HUES48 (cell line): Measurements from ENCODE around the gene DMBT1.
"Not testable (repeated sequence)": the region's sequence is repeated elsewhere in the genome, so short reads cannot be mapped to it uniquely, and the experiment has no call there.

Source experiments
- H3K27ac ChIP-seq: one replicate; pipeline ENCODE4 v1.7.0; 2013; ENCODE audit warnings: low read depth, low read length, inconsistent platforms
- H3K27me3 ChIP-seq: 2 replicates; pipeline ENCODE4 v1.6.1; 2013; ENCODE audit warnings: mild to moderate bottlenecking, low read length; ENCODE audit not compliant: control insufficient read depth, insufficient read depth
- H3K36me3 ChIP-seq: 2 replicates; pipeline ENCODE4 v1.6.1; 2013; ENCODE audit warnings: low read length; ENCODE audit not compliant: control insufficient read depth, insufficient read depth
- H3K4me1 ChIP-seq: 2 replicates; pipeline ENCODE4 v1.6.1; 2013; ENCODE audit warnings: mild to moderate bottlenecking, low read length; ENCODE audit not compliant: control insufficient read depth, insufficient read depth
- H3K4me3 ChIP-seq: 2 replicates; pipeline ENCODE4 v1.5.1; 2013; ENCODE audit warnings: mild to moderate bottlenecking, low read depth, low read length
- H3K9ac ChIP-seq: 2 replicates; pipeline ENCODE4 v1.6.1; 2013; ENCODE audit warnings: mild to moderate bottlenecking, low read depth, low read length, moderate library complexity
- H3K9me3 ChIP-seq: 2 replicates; pipeline ENCODE4 v1.6.1; 2013; ENCODE audit warnings: low read length; ENCODE audit not compliant: control insufficient read depth, insufficient read depth

The DMBT1 gene

GRCh38 chr10:122586070-122586469 is 25.5 kb downstream of the DMBT1 start:
- not testable (repeated sequence) for H3K36me3 ChIP-seq, H3K27ac ChIP-seq, H3K4me1 ChIP-seq, H3K27me3 ChIP-seq, H3K9me3 ChIP-seq, H3K9ac ChIP-seq, H3K4me3 ChIP-seq

GRCh38 chr10:122587098-122587760 is 26.7 kb downstream of the DMBT1 start:
- no peaks in the 10 kb centered on the region for H3K9me3 ChIP-seq
- no peaks in the 10 kb centered on the region for H3K4me1 ChIP-seq
- H3K36me3 ChIP-seq: no peaks in the 10 kb centered on the region
- H3K4me3 ChIP-seq: no peak overlapping the region
- H3K27ac ChIP-seq: no peak overlapping the region
- no peak overlapping the region for H3K9ac ChIP-seq
- no peaks in the 10 kb centered on the region for H3K27me3 ChIP-seq

GRCh38 chr10:122588381-122588780 is 27.8 kb downstream of the DMBT1 start:
- no peak overlapping the region for H3K9ac ChIP-seq
- H3K4me3 ChIP-seq: no peak overlapping the region
- no peak overlapping the region for H3K27ac ChIP-seq
- no peaks in the 10 kb centered on the region for H3K36me3 ChIP-seq
- no peaks in the 10 kb centered on the region for H3K4me1 ChIP-seq
- no peaks in the 10 kb centered on the region for H3K27me3 ChIP-seq
- H3K9me3 ChIP-seq: no peaks in the 10 kb centered on the region

- H3K9me3 ChIP-seq: no peaks in the 10 kb centered on the region
- H3K9ac ChIP-seq: no peak overlapping the region
- H3K4me1 ChIP-seq: no peaks in the 10 kb centered on the region
- no peak overlapping the region for H3K27ac ChIP-seq
- H3K27me3 ChIP-seq: no peaks in the 10 kb centered on the region
- no peak overlapping the region for H3K4me3 ChIP-seq
- H3K36me3 ChIP-seq: no peaks in the 10 kb centered on the region
Observed at GRCh38 chr10:122590153-122590552, 29.6 kb downstream of the DMBT1 start.

GRCh38 chr10:122591736-122592135 is 31.2 kb downstream of the DMBT1 start:
- H3K9me3 ChIP-seq: no peaks in the 10 kb centered on the region
- no peak overlapping the region for H3K4me3 ChIP-seq
- no peak overlapping the region for H3K27ac ChIP-seq
- H3K27me3 ChIP-seq: no peaks in the 10 kb centered on the region
- H3K4me1 ChIP-seq: no peaks in the 10 kb centered on the region
- no peak overlapping the region for H3K9ac ChIP-seq
- no peaks in the 10 kb centered on the region for H3K36me3 ChIP-seq

GRCh38 chr10:122592161-122592560 is 31.6 kb downstream of the DMBT1 start:
- Histone ChIP-seq H3K9me3 (no peaks in the 10 kb centered on the region), H3K4me3 (no peak overlapping the region), H3K36me3 (no peaks in the 10 kb centered on the region), H3K9ac (no peak overlapping the region), H3K4me1 (no peaks in the 10 kb centered on the region), H3K27ac (no peak overlapping the region), H3K27me3 (no peaks in the 10 kb centered on the region)

- H3K36me3 ChIP-seq: no peaks in the 10 kb centered on the region
- H3K9me3 ChIP-seq: peaks cover 12% of the 10 kb centered on the region
- no peaks in the 10 kb centered on the region for H3K4me1 ChIP-seq
- no peak overlapping the region for H3K4me3 ChIP-seq
- no peaks in the 10 kb centered on the region for H3K27me3 ChIP-seq
- no peak overlapping the region for H3K9ac ChIP-seq
- no peak overlapping the region for H3K27ac ChIP-seq
Observed at GRCh38 chr10:122617476-122618270, 57.1 kb downstream of the DMBT1 start.

- Histone ChIP-seq H3K9me3 (peaks cover 15% of the 10 kb centered on the region), H3K4me3 (no peak overlapping the region), H3K36me3 (no peaks in the 10 kb centered on the region), H3K9ac (no peak overlapping the region), H3K27ac (no peak overlapping the region), H3K4me1 (no peaks in the 10 kb centered on the region), H3K27me3 (no peaks in the 10 kb centered on the region)
Observed at GRCh38 chr10:122618461-122619165, 58.1 kb downstream of the DMBT1 start.

- not testable (repeated sequence) for H3K27me3 ChIP-seq, H3K27ac ChIP-seq, H3K9ac ChIP-seq, H3K4me3 ChIP-seq, H3K4me1 ChIP-seq, H3K36me3 ChIP-seq
- H3K9me3 ChIP-seq: peaks cover 15% of the 10 kb centered on the region
Observed at GRCh38 chr10:122620961-122621360, 60.4 kb downstream of the DMBT1 start.

- Histone ChIP-seq H3K27ac (no peak overlapping the region), H3K9ac (no peak overlapping the region), H3K4me3 (no peak overlapping the region), H3K4me1 (peaks cover 7% of the 10 kb centered on the region), H3K9me3 (peaks cover 10% of the 10 kb centered on the region), H3K27me3 (no peaks in the 10 kb centered on the region), H3K36me3 (no peaks in the 10 kb centered on the region)
Observed at GRCh38 chr10:122624546-122624945, 64.0 kb downstream of the DMBT1 start.

GRCh38 chr10:122630526-122630925 is 70.0 kb downstream of the DMBT1 start:
- Histone ChIP-seq H3K27ac (no peak overlapping the region), H3K9me3 (no peaks in the 10 kb centered on the region), H3K36me3 (no peaks in the 10 kb centered on the region), H3K4me3 (no peak overlapping the region), H3K9ac (no peak overlapping the region), H3K27me3 (no peaks in the 10 kb centered on the region), H3K4me1 (peaks cover 7% of the 10 kb centered on the region)
